ENCODE data around the gene DEFB129.
"Not testable (repeated sequence)": the region's sequence is repeated elsewhere in the genome, so short reads cannot be mapped to it uniquely, and the experiment has no call there.

The DEFB129 gene, protein sequence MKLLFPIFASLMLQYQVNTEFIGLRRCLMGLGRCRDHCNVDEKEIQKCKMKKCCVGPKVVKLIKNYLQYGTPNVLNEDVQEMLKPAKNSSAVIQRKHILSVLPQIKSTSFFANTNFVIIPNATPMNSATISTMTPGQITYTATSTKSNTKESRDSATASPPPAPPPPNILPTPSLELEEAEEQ

DNA sequence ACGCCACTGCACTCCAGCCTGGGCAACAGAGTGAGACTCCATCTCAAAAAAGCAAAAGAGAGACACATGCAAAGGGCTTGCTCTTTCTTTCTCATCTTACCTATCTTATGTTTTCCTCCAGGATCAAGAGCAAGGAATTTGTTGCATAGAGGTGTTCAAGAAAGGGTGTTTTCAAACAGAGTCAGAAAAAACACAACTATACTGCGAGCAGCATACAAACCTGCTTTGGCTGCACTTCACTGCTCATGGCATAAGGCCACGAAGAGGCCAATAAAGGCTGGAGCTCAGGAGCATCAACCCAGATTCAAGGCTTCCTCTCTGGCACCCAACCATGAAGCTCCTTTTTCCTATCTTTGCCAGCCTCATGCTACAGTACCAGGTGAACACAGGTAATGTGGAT is at the start of gene DEFB129:
TSS of gene DEFB129 (plus strand) at position 301 of the 400 bp plus-strand sequence. CDS start at position 332, 31 bp downstream.
- no peak for FAIRE-seq

DNA sequence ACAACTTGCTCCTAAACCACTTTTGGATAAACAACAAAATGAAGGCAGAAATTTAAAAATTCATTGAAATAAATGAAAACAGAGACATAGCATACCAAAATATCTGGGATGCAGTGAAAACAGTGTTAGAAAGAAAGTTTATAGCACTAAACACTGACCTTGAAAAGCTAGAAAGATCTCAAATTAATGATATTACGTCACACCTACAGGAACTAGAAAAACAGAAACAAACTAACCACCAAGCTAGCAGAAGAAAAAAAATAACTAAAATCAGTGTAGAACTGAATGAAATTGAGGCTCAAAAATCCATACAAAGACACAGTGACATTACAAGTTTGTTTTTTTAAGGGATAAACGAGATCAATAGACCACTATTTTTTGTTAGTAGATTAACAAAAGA is 42.8 kb upstream of the DEFB129 start:
- no peak for FAIRE-seq

DNA sequence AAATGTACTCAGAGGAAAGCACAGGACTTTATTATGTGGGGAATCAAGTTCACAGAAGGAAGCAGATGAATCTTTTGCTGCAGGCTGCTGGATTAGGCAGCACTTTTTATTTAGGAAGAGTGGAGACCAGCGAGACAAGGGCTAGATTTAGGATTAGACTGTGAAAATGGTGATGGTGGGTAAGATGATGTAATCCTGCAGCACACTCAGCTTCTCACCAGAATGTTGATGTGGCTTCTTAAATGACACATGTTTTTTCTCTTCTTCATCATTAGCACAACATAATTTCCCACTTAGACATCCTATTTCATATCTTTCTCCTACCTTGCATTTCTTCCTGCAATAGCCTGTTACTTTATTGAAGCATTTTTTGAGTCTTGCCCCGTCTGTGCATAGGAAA is 39.3 kb upstream of the DEFB129 start:
- FAIRE-seq, result no peak

DNA sequence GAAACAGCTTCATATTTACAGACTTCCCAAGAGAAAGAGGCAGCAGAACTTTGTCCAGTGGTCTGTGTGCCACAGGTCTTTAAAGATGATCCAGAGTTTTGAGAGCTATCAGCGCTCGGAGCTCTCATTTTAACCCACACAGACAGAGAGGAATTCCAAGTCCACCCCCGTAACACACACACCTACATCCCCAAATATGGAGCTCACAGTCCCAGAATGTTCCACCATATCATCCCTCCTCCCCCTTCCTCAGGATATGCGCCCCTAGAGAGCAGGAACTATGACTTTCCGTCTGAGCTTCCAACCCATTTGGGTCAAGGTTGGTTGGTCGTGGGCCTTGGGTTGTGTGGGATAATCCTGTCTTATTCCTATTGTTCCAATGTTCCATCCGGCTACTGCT is 37.4 kb upstream of the DEFB129 start, which contains the start of gene DEFB128:
TSS of gene DEFB128 (minus strand) at position 101 of the 400 bp plus-strand sequence. CDS start at position 13, 88 bp downstream.
- FAIRE-seq, result no peak

DNA sequence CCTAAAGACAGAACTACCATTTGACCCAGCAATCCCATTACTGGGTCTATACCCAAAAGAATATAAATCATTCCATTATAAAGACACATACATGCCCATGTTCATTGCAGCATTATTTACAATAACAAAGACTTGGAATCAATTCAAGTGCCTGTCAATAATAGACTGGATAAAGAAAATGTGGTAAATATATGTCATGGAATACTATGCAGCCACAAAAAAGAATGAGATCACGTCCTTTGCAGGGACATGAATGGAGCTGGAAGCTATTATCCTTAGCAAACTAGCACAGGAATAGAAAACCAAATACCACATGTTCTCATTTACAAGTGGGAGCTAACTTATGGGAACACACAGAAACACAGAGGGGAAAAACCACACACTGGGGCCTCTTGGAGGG is 28.8 kb upstream of the DEFB129 start:
- FAIRE-seq, result no peak

DNA sequence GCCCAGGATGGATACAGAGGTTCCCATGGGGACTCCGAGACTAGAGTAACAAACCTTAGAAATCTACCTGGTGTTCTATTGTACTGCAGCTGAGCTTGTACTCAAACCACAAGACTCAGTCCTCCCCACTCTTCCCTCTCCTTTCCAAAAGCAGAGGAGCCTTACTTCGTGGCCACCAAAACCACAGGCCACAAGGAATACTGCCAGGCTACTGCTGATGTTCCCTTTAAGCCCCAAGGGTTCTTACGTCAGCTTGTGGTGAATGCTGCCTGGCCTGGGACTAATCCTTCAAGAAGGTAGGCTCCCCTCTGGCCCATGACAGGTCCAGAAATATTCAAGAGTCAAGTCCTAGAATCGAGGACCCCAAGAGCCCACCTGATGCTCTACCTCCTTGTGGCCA is 27.1 kb upstream of the DEFB129 start:
- FAIRE-seq, result no peak

DNA sequence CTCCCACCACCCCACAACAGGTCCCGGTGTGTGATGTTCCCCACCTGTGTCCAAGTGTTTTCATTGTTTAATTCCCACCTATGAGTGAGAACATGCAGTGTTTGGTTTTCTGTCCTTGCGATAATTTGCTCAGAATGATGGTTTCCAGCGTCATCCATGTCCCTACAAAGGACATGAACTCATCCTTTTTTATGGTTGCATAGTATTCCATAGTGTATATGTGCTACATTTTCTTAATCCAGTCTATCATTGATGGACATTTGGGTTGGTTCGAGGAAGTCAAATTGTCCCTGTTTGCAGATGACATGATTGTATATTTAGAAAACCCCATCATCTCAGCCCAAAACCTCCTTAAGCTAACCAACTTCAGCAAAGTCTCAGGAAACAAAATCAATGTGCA is 23.4 kb upstream of the DEFB129 start:
- not testable (repeated sequence) for FAIRE-seq

DNA sequence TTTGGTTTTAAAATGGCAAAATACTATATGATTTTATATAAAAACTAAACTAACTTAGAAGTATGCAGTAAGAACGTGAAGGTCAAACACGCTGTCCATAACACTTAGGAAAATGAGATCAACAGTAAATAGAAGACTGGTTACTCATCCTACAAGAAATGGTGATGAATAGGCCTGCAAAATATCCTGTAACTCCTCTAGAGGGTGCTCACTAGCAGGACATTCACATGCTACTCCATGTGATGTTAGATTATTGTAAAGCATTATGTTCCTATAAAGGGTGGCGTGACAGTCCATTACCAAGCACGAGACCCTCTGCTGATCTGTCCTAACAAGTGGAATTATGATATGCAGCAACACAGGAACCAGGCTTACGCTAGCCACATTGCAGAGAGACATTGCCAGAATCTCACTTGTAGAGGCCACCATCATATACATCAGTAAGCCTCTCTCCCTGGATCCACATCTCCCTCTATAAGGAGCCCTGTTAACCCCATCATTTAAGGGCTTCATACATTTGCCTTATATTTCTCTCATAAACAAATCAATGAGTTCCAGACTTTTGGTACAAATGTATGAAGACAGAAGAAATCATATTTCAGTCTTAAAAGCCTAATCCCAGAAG is 18.0 kb upstream of the DEFB129 start:
- peak; percentile 8 for FAIRE-seq

DNA sequence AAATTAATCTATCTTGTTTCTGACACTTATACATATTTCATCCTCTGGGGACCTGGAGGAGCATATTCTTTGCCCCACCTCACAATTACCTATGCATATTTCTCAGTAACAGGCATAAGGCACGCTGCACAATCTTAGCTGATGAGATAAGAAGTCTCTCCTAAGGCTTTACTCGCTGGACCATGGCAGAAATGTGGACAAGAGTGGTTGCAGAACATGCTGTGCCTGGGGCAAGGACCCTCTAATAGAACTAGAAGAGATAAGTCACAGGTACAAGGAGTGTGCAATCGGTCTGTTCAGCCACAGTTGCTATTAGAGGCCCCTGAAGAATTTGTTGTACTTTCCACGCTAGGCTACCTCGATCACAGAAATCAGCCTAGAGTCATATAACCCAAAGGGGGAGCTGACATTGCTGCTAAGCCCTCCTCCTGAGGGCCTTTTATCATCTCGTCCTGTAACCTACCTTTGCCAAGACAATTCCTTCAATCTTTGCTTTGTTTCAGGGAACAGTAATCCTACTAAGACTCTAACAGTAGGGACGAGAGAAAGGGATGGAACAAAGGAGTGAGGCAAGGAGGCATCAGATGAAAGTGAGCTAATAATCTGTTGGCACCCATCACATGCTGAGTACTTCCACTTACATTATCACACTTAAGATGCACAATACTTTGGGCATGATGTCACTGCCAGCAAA is 16.1 kb upstream of the DEFB129 start:
- no peak for FAIRE-seq

DNA sequence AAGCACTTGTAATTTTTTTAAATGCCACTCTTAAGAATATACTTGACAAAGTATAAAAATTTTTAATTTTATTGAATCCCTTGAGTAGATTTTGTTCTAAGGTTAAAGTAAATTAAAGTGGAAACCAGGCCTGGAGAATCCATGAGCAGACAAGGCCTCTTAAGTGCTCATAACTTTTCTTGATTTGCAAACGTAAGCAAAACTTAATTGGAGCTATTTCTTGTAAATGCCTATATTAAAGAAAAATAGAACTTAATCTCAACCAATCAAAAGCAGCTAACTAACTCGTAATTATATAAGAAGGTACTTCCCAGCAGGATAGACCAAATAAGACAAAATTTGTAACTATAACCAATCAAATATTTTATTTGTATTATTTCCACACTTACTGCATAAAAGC is 12.7 kb upstream of the DEFB129 start:
- no peak for FAIRE-seq

DNA sequence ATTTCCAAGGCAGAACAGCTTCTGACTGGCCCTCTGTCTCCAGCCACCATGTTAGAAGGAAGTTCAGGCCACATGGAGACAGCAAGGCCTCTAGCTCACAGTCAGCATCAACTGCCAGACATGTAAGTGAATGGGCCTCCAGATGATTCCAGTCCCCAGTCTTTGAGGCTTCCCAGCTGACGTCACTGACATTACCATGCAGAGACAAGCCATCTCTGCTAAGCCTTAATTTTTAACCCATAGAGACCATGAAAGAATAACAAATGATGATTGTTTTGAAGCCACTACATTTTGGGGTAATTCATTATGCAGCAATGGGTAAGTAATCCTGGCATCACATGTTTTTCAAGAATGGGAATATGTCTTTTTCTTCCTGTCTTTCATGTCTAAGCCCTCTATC is 11.3 kb upstream of the DEFB129 start:
- no peak for FAIRE-seq

DNA sequence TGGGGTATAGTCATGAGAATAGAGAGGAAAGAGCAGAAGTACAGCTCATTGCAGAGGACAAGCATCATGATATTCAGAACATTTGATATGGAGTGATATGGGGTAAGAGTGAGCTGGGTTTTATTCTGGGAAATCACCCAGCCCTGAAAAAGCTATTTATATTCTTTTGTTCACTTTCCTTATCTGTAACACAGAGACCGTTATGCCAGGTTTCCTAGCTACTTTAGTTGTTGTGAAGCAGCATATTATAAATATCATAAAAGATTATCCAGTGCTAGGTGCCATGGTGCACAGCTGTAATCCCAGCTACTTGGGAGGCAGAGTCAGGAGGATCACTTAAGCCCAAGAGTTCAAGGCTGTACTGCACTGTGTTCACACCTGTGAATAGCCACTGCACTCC is 9.8 kb upstream of the DEFB129 start:
- no peak for FAIRE-seq

DNA sequence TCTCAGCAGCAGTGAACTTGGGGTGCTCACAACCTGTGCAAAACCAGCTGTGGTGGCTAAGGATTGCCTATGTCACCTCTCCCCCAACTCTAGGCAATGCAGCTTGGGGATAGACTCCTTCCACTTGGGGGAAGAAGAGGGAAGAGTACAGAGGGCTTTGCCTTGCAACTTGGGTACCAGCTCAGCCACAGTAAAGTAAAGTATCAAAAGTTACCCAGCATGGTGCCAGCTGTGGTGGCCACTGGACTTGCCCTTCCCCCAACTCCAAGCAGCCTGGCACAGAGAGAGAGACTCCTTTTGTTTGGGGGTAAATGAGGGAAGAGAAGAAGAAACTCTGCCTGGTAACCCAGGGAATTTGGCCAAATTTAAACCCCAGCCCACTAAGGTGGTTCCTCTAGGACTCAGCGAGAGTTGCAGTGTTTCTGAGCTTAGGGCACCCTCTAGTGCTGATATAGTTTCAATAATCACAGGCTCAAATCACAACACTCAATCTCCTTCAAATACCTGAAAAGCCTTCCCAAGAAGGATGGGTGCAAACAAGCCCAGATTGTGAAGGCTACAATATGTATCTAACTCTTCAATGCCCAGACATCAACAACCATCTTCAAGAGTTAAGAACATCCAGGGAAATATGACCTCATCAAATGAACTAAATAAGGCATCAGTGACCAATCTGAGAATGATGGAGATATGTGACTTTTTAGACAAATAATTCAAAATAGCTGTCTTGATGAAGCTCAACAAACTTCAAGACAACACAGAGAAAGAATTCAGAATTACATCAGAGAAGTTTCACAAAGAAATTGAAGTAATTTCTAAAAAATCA is 7.6 kb upstream of the DEFB129 start:
- no peak for FAIRE-seq

DNA sequence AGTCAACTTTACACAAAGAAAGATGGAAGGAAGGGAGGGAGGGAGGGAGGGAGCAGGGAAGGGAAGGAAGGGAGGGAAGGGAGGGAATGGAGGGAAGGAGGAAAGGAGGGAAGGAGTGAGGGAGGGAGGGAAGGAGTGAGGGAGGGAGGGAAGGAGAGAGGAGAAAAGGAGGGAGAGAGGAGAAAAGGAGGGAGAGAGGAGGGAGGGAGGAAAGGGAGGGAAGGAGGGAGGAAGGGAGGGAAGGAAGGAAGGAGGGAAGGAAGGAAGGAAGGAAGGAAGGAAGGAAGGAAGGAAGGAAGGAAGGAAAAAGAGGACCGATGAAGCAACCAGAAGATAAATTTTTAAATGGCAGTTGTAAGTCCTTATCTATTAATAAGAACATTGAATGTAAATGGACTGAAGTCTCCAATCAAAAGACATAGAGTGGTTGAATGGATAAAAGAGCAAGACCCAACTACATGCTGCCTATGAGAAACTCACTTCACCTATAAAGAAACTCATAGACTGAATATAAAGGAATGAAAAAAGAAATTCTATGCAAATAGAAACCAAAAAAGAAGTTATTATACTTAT is 5.7 kb upstream of the DEFB129 start:
- no peak for FAIRE-seq

DNA sequence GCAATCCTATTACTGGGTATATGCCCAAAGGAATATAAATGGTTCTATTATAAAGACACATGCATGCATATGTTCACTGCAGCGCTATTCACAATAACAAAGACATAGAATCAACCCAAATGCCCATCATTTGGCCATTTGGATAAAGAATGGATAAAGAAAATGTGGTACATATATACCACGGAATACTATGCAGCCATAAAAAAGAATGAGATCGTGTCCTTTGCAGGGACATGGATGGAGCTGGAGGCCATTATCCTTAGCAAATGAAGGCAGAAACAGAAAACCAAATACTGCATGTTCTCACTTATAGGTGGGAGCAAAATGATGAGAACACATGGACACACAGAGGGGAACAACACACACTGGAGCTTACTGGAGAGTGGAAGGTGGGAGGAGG is 1.2 kb upstream of the DEFB129 start:
- FAIRE-seq, result not testable (repeated sequence)

DNA sequence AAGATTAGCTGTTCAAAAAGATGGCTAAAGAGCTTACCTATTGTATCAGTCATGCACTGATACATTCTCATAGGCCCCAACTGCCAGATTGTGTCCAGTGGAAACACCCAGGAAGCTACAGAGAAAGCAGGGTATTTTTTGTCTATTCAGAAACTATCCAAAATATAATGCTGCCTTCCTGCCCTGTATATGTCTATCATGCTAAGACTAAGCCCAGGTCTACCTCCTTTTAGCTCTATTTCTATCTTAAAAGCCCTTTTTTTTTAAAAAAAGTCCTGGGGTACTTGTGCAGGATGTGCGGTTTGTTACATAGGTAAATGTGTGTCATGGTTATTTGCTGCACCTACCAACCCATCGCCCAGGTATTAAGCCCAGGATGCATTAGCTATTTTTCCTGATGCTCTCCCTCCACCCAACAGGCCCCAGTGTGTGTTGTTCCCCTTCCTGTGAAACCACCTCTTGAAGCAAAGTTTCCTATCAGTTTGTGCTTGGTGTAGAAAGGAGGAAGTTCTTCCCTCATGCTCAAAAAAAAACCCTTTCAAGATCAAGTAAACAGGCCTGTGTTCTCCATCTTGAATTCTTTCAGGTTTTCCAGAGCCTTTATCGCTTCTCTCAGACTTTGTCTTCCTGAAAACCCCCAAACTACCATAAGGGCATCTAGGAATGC is 514 bp downstream of the DEFB129 start:
- FAIRE-seq, result no peak

DNA sequence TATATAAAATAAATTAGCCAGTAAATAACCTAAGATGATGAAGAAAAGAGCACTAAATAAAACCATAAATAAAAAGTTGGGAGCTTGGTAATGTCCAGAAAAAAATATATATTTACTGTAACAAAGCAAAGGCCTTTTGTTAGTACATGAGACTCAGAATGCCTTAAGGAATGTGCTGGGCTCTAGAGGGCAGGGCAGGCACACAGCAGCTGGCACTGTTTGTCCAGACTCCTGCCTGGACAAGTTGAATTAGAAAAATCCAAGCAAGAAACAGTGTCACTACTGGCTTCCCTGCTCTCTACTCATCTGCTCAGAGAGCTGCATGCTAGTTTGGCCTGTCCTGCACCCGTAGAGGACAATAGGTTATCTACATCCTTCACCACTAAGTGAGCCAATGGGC is 8.8 kb downstream of the DEFB129 start:
- FAIRE-seq, result no peak

DNA sequence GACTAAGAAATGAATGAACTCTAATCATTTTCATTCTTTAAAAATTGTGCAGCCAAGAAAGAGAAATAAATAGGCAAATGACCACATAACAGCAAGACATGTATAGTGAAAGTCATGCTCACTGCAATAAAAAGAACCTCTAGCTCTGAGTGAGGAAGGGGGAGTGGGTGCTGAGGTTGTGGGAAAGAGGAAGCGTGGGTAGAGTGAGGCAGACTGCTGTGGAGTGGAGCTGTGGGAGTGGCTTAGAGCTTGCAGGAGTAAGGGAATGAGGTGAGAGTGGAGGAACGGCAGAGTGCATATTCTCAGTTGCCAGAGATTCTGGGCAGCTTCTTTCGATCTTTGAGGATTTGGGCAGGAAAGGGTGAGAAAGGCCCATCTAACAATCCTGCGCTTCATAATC is 10.4 kb downstream of the DEFB129 start:
- FAIRE-seq, result no peak

DNA sequence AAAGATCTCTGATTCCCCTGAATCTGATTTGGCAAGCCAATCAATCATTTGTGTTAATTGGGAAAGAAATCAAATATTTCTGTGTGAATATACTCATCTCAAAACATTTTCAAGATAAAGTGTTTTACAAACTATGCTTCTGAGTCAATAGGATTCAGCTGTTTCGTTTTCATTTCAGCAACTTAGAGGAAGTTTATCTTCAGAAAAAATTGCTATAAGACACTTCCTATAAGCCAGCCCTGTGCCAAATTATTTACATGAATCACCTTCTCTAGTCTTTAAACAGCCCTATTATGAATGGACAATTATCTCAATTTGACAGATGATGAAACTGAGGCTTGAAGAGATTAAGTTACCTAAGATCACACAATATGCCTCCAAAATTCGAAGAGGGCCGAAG is 10.9 kb downstream of the DEFB129 start:
- no peak for FAIRE-seq

DNA sequence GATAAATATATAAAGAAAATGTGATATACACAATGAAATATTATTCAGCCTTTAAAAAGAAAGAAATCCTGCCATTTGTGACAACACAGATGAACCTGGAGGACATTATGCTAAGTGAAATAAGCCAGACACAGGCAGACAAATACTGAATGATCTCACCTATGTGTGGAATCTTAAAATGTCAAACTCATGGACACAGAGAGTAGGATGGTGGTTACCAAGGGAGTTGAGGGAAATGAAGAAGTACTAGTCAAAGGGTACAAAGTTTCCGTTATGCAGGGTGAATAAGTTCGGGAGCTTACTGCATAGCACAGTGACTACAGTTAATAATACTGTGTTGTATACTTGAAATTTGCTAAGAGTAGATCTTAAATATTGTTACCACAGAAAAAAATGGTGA is 15.8 kb downstream of the DEFB129 start:
- FAIRE-seq, result no peak

DNA sequence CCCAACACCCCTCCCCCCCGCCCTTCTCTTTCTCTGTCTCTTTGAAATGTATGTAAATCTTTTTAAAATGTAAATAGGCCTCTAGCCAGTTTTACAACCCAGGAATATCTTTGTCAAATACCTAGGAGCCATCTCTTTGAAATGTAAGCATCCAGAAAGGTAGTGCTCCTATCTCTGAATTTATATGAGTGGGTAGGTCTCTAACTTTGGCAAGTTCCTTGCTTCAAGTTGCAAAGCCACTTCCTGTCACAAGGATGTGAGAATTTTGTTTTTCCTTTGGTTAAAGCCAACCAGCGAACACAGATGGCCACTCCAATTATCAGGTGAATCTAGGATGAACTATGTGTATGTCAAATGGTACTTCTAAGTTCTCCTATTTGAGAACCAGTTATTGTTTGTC is 24.3 kb downstream of the DEFB129 start:
- no peak for FAIRE-seq

DNA sequence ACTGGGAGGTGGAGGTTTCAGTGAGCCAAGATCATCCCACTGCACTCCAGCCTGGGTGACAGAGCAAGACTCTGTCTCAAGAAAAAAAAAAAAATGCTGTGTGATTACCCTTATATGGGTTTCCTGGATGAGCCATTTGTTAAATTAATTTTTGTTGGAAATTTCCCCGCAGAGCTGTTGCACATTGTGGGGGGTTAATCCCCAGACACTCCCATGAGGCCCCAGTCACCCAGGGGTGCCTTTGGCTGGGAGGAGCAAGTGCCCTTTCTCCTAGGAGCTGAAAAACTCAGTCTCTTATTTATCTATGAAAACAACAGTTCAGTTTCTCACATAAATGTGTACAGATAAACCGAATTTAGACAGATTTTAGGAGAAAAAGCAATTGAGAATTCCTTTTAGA is 25.7 kb downstream of the DEFB129 start:
- FAIRE-seq, result no peak
